ENCODE results near the gene NOVA2. TPM values are rescaled to one million over a fixed set of nuclear protein-coding genes. Genes with fewer than 3 reads are reported as not detected.
A peak's percentile ranks its signal among the peaks of the same experiment; 100 is the strongest.

The NOVA2 gene
- total RNA-seq, 6 donors from 2014 or later, result 4.7 to 19.0 (median 13.9) TPM

DNA sequence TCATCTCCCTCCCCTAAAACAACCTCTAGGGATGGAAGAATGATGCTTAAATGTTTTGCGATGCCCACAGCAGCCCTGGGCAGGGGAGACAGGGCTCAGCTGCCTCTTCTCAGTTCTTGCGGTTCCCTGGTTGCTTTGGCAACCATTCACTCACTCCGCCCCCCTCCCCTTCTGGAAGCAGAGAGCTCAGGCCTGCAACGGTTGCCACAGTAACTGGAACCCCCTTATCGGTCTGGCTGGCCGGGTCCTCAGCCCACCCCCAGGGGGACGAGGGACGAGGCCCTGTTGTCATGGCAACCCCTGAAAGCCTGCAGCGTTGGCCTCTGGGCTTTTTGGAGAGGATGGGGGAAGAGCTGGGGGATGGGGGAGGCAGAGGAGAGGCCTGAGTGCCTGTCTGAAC is 19.5 kb downstream of the NOVA2 start:
- peaks cover 0 to 21% (median 0%) of the 10 kb centered on the region in 4 donors for H3K36me3 ChIP-seq
- H3K4me3 ChIP-seq, result no peak overlapping the region
- WGBS, 2 donors, result 23 to 24% methylated on average over 5 to 9 of the region's 9 CpGs
- H3K9me3 ChIP-seq, result no peaks in the 10 kb centered on the region
- ATAC-seq (ENCODE audit: low FRiP score in 2 of 2) (peak in 1 of 2 donors; percentile 2), DNase-seq (no peak)
- H3K27ac ChIP-seq, result peak overlapping the region; percentile 36 to 81 (median 76)
- H3K27me3 ChIP-seq, result no peaks in the 10 kb centered on the region
- no peak for TF ChIP-seq EP300 (IDR thresholded peaks at IDR 0.05)
- no peak for TF ChIP-seq POLR2A (IDR thresholded peaks at IDR 0.05)
- TF ChIP-seq, protein P1, sequence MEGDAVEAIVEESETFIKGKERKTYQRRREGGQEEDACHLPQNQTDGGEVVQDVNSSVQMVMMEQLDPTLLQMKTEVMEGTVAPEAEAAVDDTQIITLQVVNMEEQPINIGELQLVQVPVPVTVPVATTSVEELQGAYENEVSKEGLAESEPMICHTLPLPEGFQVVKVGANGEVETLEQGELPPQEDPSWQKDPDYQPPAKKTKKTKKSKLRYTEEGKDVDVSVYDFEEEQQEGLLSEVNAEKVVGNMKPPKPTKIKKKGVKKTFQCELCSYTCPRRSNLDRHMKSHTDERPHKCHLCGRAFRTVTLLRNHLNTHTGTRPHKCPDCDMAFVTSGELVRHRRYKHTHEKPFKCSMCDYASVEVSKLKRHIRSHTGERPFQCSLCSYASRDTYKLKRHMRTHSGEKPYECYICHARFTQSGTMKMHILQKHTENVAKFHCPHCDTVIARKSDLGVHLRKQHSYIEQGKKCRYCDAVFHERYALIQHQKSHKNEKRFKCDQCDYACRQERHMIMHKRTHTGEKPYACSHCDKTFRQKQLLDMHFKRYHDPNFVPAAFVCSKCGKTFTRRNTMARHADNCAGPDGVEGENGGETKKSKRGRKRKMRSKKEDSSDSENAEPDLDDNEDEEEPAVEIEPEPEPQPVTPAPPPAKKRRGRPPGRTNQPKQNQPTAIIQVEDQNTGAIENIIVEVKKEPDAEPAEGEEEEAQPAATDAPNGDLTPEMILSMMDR (IDR thresholded peaks at IDR 0.05), result no peak
- TF ChIP-seq POLR2AphosphoS5 (IDR thresholded peaks at IDR 0.05), result no peak
- H3K4me1 ChIP-seq, result peaks cover 34 to 48% (median 39%) of the 10 kb centered on the region in 4 donors

DNA sequence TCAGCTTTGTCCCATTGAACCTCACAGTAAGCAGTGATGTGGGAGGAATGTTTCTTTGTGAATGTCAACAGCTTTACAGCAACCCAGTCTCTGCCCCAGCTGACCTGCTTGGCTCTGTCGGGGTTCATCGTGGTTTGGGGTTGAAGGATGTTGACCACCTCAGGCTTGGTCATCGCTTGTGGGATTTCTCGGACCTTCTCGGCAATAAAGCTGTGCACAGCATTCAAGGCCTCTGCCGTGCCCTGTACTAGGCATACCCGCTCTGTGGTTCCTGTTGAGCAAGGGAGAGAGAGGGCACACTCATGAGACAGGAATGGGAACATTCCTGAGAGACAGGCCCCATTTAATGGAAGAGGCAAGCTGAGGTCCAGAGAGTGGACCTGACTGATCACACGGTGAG is 20.0 kb downstream of the NOVA2 start:
- DNase-seq (no peak), ATAC-seq (ENCODE audit: low FRiP score in 2 of 2) (no peak)
- TF ChIP-seq, protein P1 (IDR thresholded peaks at IDR 0.05), result no peak
- TF ChIP-seq POLR2A (IDR thresholded peaks at IDR 0.05), result no peak
- no peak for TF ChIP-seq POLR2AphosphoS5 (IDR thresholded peaks at IDR 0.05)
- no peak for TF ChIP-seq EP300 (IDR thresholded peaks at IDR 0.05)
- Histone ChIP-seq H3K4me1 (peaks cover 30 to 45% (median 39%) of the 10 kb centered on the region in 4 donors), H3K9me3 (no peaks in the 10 kb centered on the region), H3K27ac (peak overlapping the region; percentile 36 to 81 (median 76)), H3K36me3 (peaks cover 0 to 21% (median 0%) of the 10 kb centered on the region in 4 donors), H3K27me3 (no peaks in the 10 kb centered on the region), H3K4me3 (no peak overlapping the region)
- WGBS, 2 donors, result 84 to 86% methylated on average over 6 to 8 of the region's 8 CpGs

DNA sequence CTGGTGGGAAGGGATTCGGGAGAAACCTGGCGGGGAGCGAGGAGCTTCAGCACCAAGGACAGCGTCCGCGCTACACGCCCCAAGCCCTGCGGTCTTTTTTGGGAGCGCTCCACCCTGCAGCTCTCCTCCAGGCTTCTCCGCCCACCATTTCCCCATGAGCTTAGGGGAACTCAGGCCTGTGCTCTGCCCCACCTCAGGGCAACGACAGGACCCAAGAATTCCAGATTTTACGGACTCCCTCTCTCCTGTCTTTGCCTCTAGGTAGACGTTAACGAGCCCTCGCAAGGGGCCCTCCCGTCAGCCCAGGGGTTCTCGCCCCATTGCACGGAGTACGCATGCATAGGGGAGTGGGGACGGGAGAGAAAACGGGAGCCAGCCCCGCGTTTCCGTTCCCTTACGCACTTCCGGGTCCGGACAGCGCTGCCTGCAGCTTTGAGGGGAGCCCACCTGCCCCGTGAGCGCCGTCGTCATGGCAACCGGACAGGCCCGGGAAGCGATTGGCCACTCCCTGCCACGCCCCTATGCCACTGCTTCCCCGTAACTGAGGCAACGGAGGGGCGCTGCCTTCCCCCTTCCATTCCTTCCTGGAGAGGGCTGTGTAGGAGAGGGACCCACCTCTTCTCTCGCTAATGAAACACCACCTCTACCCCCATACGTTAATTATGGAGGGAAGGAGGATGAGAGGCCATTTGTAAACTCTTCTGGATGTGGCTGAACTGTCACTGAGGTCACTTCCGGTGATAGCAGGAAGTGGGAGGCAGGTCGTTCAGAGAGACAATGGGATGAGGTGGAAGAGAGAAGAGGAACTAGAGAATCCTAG is 20.8 kb downstream of the NOVA2 start:
- H3K4me3 ChIP-seq, result peak overlapping the region in 2 of 4 donors; percentile 18 to 22

DNA sequence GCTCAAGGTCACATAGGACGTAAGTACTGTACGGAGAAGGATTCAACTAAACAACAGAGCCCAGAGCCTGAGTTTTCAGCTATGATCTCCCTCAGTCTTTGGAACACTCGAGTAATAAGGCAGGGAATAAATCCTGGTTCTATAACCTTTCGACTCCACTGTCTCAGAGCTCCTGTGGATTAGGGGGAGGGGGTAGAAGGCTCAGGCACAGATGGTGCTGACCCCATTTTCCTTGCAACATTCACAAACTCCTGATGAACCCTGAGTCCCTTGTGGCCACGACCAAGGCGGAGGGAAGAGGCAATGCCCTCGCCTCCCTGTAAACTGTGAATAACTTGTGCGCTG is 21.4 kb downstream of the NOVA2 start:
- Histone ChIP-seq H3K27me3 (no peaks in the 10 kb centered on the region), H3K4me3 (no peak overlapping the region), H3K27ac (no peak overlapping the region), H3K9me3 (no peaks in the 10 kb centered on the region), H3K4me1 (peaks cover 24 to 42% (median 32%) of the 10 kb centered on the region in 4 donors), H3K36me3 (peaks cover 0 to 27% (median 0%) of the 10 kb centered on the region in 4 donors)
- DNase-seq (no peak), ATAC-seq (ENCODE audit: low FRiP score in 2 of 2) (no peak)
- no peak for TF ChIP-seq EP300 (IDR thresholded peaks at IDR 0.05)
- TF ChIP-seq, protein P1 (IDR thresholded peaks at IDR 0.05), result no peak
- no peak for TF ChIP-seq POLR2A (IDR thresholded peaks at IDR 0.05)
- no peak for TF ChIP-seq POLR2AphosphoS5 (IDR thresholded peaks at IDR 0.05)
- 62 to 65% methylated on average over 5 to 8 of the region's 8 CpGs for WGBS, 2 donors

More for the DNA sequence above, 20.8 kb downstream of the NOVA2 start:
- peak in 1 of 2 donors; percentile 63 for DNase-seq
- WGBS, 2 donors, result 11 to 28% methylated on average over 13 to 43 of the region's 43 CpGs
- peaks cover 0 to 23% (median 0%) of the 10 kb centered on the region in 4 donors for H3K36me3 ChIP-seq
- H3K27me3 ChIP-seq, result no peaks in the 10 kb centered on the region
- peak overlapping the region; percentile 36 to 81 (median 76) for H3K27ac ChIP-seq
- TF ChIP-seq, protein P1 (IDR thresholded peaks at IDR 0.05), result no peak
- TF ChIP-seq POLR2AphosphoS5 (IDR thresholded peaks at IDR 0.05) (no peak), POLR2A (IDR thresholded peaks at IDR 0.05) (no peak), EP300 (IDR thresholded peaks at IDR 0.05) (no peak)
- H3K9me3 ChIP-seq, result no peaks in the 10 kb centered on the region
- peaks cover 27 to 43% (median 36%) of the 10 kb centered on the region in 4 donors for H3K4me1 ChIP-seq
- ATAC-seq (ENCODE audit: low FRiP score in 2 of 2), result peak in 1 of 2 donors; percentile 85
